GM04504 (cell line): Measurements from ENCODE around the gene TMEM126A.

ENCODE experiments used
- DNase-seq: peaks from one replicate; pipeline ENCODE4 v3.0.0-alpha.2; 2012; ENCODE audit warnings: low read depth

The TMEM126A gene

DNA sequence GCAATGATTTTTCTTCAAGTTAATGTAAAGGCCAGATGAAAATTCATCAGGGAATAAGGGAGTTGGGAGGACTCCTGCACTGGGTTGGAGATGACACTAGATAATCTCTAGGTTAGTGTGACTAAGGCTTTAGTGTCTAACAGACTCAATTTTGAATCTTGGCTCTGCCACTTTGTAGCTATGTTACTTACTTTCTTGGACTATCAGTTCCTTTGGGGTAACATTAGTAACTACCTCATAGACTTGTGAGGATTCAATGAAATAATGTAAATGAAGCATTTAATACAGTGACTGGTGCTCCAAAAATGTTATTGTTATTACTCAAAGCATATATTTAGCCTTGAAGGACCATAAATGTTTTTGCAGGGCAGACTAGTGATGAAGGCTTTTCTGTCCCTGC, 47.8 kb downstream of the TMEM126A start:
- DNase-seq = no peak

- no peak for DNase-seq
These were observed 50.0 kb downstream of the TMEM126A start for GRCh38 chr11:85697747-85698146.

GRCh38 chr11:85698195-85698594, 50.4 kb downstream of the TMEM126A start:
- DNase-seq = no peak

DNA sequence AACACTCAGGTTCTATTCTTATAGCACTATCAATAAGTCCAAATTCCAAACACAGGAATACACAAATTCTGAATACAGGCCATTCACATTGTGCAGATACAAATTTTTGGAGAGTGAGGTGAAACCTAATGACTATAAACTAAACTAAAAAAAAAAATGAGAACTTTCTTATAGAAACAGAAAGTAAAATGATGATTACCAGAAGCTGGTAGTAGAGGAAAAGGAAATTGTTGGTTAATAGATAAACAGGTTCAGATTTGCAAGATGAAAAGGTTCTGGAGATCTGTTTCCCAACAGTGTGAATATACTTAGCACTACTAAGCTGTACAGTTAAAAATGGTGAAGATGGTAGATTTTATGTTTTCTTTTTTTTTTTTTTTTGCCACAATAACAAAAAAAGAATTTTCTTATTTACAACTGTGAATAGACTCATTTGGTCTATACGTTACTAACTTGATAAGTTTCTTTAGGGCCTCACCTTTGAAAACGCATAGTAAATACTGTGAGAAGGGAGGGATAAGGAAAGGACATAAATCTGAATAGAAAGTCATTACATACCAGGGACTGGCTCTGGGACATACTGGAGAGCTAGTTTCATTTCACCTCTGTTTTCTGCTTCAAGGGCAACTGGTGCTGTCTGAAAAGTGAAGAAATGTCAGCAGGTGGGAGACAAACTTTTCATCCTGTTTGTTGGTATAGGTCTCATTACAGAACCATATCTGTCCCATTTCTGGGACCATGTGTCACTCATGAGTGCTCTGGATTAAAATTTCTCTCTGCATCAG, 52.4 kb downstream of the TMEM126A start:
- DNase-seq = no peak

DNA sequence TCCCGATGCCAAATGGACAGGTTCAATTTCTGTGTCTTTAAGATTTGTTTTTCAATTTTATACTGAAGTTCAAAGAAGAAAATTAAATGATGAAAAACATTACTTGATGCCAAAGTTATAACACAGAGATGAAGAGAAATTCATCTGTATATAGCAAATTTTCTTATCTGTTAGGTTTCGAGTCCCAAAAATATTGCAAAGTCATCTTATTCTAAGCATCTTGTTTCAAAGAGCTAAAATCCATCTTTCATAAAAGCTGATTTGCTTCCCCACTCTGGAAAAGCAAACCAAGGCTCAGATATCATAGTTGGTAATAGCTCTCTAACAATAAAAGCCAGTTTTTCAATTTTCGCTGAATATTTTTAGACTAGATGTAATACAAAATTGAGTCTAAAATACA, 57.2 kb downstream of the TMEM126A start:
- DNase-seq = no peak

GRCh38 chr11:85705800-85706199, 58.0 kb downstream of the TMEM126A start:
- no peak for DNase-seq
